ENCODE results near the gene PEX14.

GRCh38 chr1:10664251-10664650, 189.5 kb downstream of the PEX14 start:
- TF ChIP-seq ZNF274 (IDR thresholded peaks at IDR 0.05; ENCODE audit: low read depth, low read length) (no peak), YY1 (IDR thresholded peaks at IDR 0.05; ENCODE audit: insufficient read depth, insufficient read length) (no peak), SUZ12 (IDR thresholded peaks at IDR 0.05; ENCODE audit: extremely low read depth, insufficient read depth, insufficient read length) (no peak)

Measured in NT2/D1 (cell line).